ENCODE data around the gene CAVIN3. TPM values are rescaled to one million over a fixed set of nuclear protein-coding genes. Genes with fewer than 3 reads are reported as not detected.
A peak's percentile ranks its signal among the peaks of the same experiment; 100 is the strongest.

The CAVIN3 gene
- polyA plus RNA-seq, 1 donor (not counting 4 experiments of a cell fraction or from before 2014, with no cell fraction given): 30.1 TPM

GRCh38 chr11:6319704-6320410 lies 444 bp downstream of the CAVIN3 start:
- dilution Hi-C loops (cut with MboI; ENCODE audit: extremely low pct_ligation_motif_present, low sequenced_read_pairs): no loop called here
- no peaks in the 10 kb centered on the region for H3K9me1 ChIP-seq (ENCODE audit: control insufficient read depth, extremely low read depth, insufficient read depth, low read length)
- H3K9me3 ChIP-seq (ENCODE audit: control insufficient read depth, low read depth, low read length): no peaks in the 10 kb centered on the region
- H2AFZ ChIP-seq (ENCODE audit: control insufficient read depth, low read length): peak overlapping the region; percentile 73
- peak overlapping the region; percentile 95 for H3K4me2 ChIP-seq (ENCODE audit: control insufficient read depth, extremely low read depth, insufficient read depth, low read depth, low read length)
- peak overlapping the region; percentile 99 for H3K9ac ChIP-seq (ENCODE audit: control insufficient read depth, extremely low read depth, insufficient read depth, low read length)
- H3K4me1 ChIP-seq (ENCODE audit: control insufficient read depth, extremely low read depth, insufficient read depth, low read length): peaks cover 40% of the 10 kb centered on the region
- peak overlapping the region; percentile 56 to 95 (median 87) for H3K4me3 ChIP-seq (ENCODE audit: control insufficient read depth in 2 of 3, extremely low read depth in 1 of 3, insufficient read depth in 2 of 3, low read depth in 1 of 3, low read length in 3 of 3)
- peak; percentile 76 for FAIRE-seq
- H4K20me1 ChIP-seq (ENCODE audit: control insufficient read depth, extremely low read depth, insufficient read depth, low read length): no peaks in the 10 kb centered on the region
- peak overlapping the region; percentile 98 for H3K27ac ChIP-seq (ENCODE audit: control insufficient read depth, insufficient read depth, low read length)
- no peak for TF ChIP-seq CTCF (optimal IDR thresholded peaks at IDR 0.05 in 1 of 3, IDR thresholded peaks at IDR 0.05 in 1 of 3, conservative IDR thresholded peaks at IDR 0.05 in 1 of 3; ENCODE audit: extremely low read depth in 1 of 3, insufficient read depth in 2 of 3, low read length in 3 of 3)
- no peak for TF ChIP-seq EZH2 (IDR thresholded peaks at IDR 0.05; ENCODE audit: low read length)
- no peaks in the 10 kb centered on the region for H3K36me3 ChIP-seq (ENCODE audit: control insufficient read depth in 2 of 2, extremely low read depth in 1 of 2, insufficient read depth in 2 of 2, low read length in 2 of 2)
- peak; percentile 57 for DNase-seq (ENCODE audit: low read depth, low spot score)
- no peaks in the 10 kb centered on the region for H3K27me3 ChIP-seq (ENCODE audit: control insufficient read depth, extremely low read depth, insufficient read depth, low read length)
- peaks cover 11% of the 10 kb centered on the region for H3K79me2 ChIP-seq (ENCODE audit: control insufficient read depth, insufficient read depth, low read length)

DNA sequence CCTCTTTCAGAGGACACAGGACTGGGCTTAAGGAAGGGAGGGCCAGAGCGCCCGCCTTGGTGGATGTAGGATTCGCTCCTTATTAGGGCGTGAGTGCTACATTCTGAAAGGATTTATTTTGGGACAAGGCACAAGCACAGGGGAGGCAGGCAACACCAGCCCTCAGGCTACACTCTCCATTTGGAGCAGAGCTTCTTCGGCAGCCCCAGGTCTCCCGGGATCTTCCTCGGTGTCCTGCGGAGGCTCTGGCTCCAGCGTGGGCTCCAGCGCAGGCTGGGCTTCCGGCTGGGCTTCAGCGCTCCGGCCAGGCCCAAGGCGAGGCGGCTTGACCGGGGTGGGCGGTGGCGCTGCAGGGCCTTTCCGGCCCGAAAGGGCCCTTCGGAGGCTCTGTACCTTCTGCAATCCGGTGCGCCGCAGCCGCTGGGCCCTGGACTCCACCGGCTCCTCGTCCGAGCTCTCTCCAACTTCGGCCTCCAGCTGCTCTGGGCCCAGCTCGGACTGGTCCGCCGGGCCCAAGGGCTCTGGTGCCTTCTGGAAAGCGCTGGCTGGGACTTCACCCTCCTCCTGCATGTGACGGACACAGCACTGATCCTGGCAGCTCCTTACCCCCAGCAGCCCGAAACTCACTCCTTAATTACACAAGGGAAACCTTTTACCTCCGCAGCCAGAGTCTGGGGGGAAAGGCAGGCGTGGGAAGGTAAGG lies 1.1 kb downstream of the CAVIN3 start:
- Histone ChIP-seq H3K27me3 (ENCODE audit: control insufficient read depth, extremely low read depth, insufficient read depth, low read length) (no peaks in the 10 kb centered on the region), H3K4me1 (ENCODE audit: control insufficient read depth, extremely low read depth, insufficient read depth, low read length) (peaks cover 40% of the 10 kb centered on the region), H4K20me1 (ENCODE audit: control insufficient read depth, extremely low read depth, insufficient read depth, low read length) (no peaks in the 10 kb centered on the region), H2AFZ (ENCODE audit: control insufficient read depth, low read length) (peak overlapping the region; percentile 54), H3K27ac (ENCODE audit: control insufficient read depth, insufficient read depth, low read length) (peak overlapping the region; percentile 98), H3K9me1 (ENCODE audit: control insufficient read depth, extremely low read depth, insufficient read depth, low read length) (no peaks in the 10 kb centered on the region), H3K4me3 (ENCODE audit: control insufficient read depth in 2 of 3, extremely low read depth in 1 of 3, insufficient read depth in 2 of 3, low read depth in 1 of 3, low read length in 3 of 3) (peak overlapping the region; percentile 56 to 95 (median 87)), H3K79me2 (ENCODE audit: control insufficient read depth, insufficient read depth, low read length) (peaks cover 11% of the 10 kb centered on the region), H3K4me2 (ENCODE audit: control insufficient read depth, extremely low read depth, insufficient read depth, low read depth, low read length) (peak overlapping the region; percentile 95), H3K9me3 (ENCODE audit: control insufficient read depth, low read depth, low read length) (no peaks in the 10 kb centered on the region), H3K36me3 (ENCODE audit: control insufficient read depth in 2 of 2, extremely low read depth in 1 of 2, insufficient read depth in 2 of 2, low read length in 2 of 2) (no peaks in the 10 kb centered on the region), H3K9ac (ENCODE audit: control insufficient read depth, extremely low read depth, insufficient read depth, low read length) (peak overlapping the region; percentile 99)
- dilution Hi-C loops (cut with MboI; ENCODE audit: extremely low pct_ligation_motif_present, low sequenced_read_pairs): no loop called here
- FAIRE-seq (peak; percentile 34), DNase-seq (ENCODE audit: low read depth, low spot score) (no peak)
- TF ChIP-seq EZH2 (IDR thresholded peaks at IDR 0.05; ENCODE audit: low read length): no peak
- no peak for TF ChIP-seq CTCF (optimal IDR thresholded peaks at IDR 0.05 in 1 of 3, IDR thresholded peaks at IDR 0.05 in 1 of 3, conservative IDR thresholded peaks at IDR 0.05 in 1 of 3; ENCODE audit: extremely low read depth in 1 of 3, insufficient read depth in 2 of 3, low read length in 3 of 3)
